ENCODE results near the gene ITGA11. TPM values are rescaled to one million over a fixed set of nuclear protein-coding genes. Genes with fewer than 3 reads are reported as not detected.

The ITGA11 gene
- total RNA-seq, 2 donors from 2014 or later: 246 to 360 TPM

DNA sequence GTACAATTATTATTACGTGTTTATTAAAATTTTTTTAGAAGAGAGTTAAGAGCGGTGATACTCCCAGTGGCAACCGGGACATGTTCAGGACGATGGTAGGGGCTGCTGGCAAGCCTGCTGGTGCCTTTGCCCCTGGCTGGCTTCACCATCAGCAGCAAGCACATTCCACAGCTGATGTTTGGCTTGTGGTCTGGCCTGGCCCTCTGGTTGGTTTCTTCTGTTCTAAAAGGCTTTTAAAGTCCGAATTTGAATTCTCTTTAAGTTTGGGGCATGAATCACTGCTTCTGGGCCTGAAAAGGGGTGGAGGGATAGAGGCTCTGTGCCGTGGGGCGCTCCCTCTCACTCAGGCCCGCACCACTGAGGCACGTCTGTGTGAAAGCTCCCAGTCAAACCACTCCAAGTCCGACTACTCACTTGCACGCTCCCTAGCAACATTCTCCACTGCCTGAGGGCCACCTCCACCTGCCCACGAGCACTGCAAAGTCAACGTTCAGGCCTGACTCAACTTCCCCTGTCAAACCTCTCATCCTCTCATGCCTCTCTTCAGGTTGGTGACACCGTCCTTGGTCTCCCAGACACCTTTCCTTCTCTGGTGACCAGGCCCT is 10.1 kb downstream of the ITGA11 start:
- no peaks in the 10 kb centered on the region for H3K27me3 ChIP-seq (replicated peaks; ENCODE audit: insufficient read depth)
- H3K4me1 ChIP-seq (ENCODE audit: control insufficient read depth in 1 of 2, low read depth in 2 of 2): peaks cover 28 to 89% of the 10 kb centered on the region in 2 donors
- no peaks in the 10 kb centered on the region for H3K9me3 ChIP-seq
- H3K36me3 ChIP-seq: no peaks in the 10 kb centered on the region
- DNase-seq (ENCODE audit: low spot score): no peak
- no peak overlapping the region for H3K4me3 ChIP-seq
- ATAC-seq (ENCODE audit: insufficient number of reproducible peaks, low FRiP score, low read depth): no peak
- H3K27ac ChIP-seq: peak overlapping the region; percentile 50 to 84
- TF ChIP-seq, protein P1, sequence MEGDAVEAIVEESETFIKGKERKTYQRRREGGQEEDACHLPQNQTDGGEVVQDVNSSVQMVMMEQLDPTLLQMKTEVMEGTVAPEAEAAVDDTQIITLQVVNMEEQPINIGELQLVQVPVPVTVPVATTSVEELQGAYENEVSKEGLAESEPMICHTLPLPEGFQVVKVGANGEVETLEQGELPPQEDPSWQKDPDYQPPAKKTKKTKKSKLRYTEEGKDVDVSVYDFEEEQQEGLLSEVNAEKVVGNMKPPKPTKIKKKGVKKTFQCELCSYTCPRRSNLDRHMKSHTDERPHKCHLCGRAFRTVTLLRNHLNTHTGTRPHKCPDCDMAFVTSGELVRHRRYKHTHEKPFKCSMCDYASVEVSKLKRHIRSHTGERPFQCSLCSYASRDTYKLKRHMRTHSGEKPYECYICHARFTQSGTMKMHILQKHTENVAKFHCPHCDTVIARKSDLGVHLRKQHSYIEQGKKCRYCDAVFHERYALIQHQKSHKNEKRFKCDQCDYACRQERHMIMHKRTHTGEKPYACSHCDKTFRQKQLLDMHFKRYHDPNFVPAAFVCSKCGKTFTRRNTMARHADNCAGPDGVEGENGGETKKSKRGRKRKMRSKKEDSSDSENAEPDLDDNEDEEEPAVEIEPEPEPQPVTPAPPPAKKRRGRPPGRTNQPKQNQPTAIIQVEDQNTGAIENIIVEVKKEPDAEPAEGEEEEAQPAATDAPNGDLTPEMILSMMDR (IDR thresholded peaks at IDR 0.05): no peak

DNA sequence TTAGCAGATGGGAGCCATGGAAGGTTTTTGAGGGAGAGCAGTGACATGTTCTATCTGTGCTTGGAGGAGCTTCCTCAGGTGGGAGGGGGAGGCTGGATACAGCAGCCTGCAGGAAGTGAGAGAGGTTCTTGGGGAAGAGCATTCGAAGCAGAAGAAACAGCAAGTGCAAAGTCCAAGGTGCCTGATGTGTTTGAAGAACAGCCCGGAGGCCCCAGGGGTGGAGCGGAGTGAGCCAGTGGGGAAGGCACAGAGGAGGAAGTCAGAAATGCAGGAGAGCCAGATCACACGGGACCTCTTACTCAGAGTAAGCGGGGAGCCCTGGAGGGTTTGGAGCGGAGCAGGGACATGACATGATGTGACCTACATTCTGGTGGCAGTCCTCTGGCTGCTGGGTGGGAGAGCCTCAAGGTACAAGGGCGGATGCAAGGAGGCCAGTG is 10.8 kb downstream of the ITGA11 start:
- Histone ChIP-seq H3K27ac (peak overlapping the region; percentile 50 to 84), H3K36me3 (no peaks in the 10 kb centered on the region), H3K27me3 (replicated peaks; ENCODE audit: insufficient read depth) (no peaks in the 10 kb centered on the region), H3K9me3 (no peaks in the 10 kb centered on the region), H3K4me3 (no peak overlapping the region), H3K4me1 (ENCODE audit: control insufficient read depth in 1 of 2, low read depth in 2 of 2) (peaks cover 28 to 83% of the 10 kb centered on the region in 2 donors)
- TF ChIP-seq, protein P1 (IDR thresholded peaks at IDR 0.05): no peak
- DNase-seq (ENCODE audit: low spot score): no peak
- no peak for ATAC-seq (ENCODE audit: insufficient number of reproducible peaks, low FRiP score, low read depth)

DNA sequence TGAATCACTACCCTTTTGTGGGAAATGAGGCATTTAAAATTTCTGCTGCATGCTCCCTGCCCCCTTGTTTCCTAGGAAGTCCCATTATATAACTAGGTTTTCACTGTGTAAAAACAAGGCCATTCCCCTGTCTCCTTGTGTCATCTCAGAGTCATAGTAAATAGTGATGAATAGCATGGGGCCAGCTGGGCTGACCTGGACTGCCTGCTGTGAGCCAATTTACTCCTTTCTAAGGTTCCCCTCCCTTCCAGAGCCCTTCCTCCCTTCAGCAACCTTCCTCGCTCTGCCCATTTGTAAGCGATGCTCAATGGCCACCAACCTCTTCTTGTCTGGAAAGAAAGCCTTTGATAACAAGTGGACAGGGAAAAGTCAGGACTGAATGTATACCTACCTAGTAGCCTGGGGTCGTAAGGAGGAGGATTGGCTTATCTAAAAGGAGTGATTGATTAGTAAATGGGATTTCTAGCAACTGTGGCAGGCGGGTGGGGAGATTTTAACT is 11.7 kb downstream of the ITGA11 start:
- Histone ChIP-seq H3K9me3 (no peaks in the 10 kb centered on the region), H3K36me3 (no peaks in the 10 kb centered on the region), H3K27me3 (replicated peaks; ENCODE audit: insufficient read depth) (no peaks in the 10 kb centered on the region), H3K4me1 (ENCODE audit: control insufficient read depth in 1 of 2, low read depth in 2 of 2) (peaks cover 25 to 80% of the 10 kb centered on the region in 2 donors), H3K4me3 (no peak overlapping the region), H3K27ac (peak overlapping the region; percentile 45 to 65)
- ATAC-seq (ENCODE audit: insufficient number of reproducible peaks, low FRiP score, low read depth) (no peak), DNase-seq (ENCODE audit: low spot score) (no peak)
- TF ChIP-seq, protein P1 (IDR thresholded peaks at IDR 0.05): no peak

DNA sequence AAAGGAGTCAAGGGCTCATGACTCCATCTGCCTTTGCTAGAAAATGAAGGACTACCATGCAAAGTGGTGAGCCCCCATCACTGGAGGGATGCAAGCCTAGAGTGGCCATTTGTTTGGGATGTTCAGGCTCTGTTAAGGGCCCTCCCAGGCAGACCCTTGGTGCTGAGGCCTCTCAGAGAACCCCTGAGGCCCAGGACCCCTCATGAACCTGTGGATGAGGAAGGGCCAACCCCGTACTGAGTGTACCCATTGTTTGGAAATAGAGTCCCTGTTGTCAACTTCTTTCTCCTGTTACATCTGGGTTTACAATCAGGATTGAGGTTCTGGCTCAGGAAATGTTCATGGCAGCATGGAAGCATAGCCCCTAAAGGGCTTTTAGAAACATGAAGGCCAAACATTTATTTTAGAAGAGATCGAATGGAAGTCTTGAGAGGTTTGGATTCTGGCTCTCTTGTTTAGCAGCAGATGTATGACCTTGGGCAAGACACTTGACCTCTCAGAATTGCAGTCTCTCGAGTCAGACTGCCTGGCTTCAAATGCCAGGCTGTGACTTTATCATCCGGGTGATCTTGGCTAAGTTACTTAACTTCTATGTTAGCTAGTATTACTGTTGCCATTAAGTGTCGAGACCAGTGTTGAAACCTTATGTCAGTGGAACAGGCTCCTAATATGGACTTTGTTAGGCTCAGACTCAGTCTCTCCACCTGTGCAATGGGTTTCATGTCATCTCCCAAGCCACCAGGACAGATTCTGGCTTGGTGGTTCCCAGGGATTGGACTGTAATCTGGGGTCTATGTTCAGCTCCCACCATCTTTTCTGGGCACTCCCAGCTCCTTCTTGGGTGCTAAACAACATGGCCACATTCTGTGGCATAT is 12.4 kb downstream of the ITGA11 start:
- Histone ChIP-seq H3K36me3 (no peaks in the 10 kb centered on the region), H3K27me3 (replicated peaks; ENCODE audit: insufficient read depth) (no peaks in the 10 kb centered on the region), H3K4me1 (ENCODE audit: control insufficient read depth in 1 of 2, low read depth in 2 of 2) (peaks cover 21 to 80% of the 10 kb centered on the region in 2 donors), H3K9me3 (no peaks in the 10 kb centered on the region), H3K4me3 (no peak overlapping the region), H3K27ac (peak overlapping the region; percentile 45 to 65)
- TF ChIP-seq, protein P1 (IDR thresholded peaks at IDR 0.05): no peak
- no peak for DNase-seq (ENCODE audit: low spot score)
- ATAC-seq (ENCODE audit: insufficient number of reproducible peaks, low FRiP score, low read depth): no peak

DNA sequence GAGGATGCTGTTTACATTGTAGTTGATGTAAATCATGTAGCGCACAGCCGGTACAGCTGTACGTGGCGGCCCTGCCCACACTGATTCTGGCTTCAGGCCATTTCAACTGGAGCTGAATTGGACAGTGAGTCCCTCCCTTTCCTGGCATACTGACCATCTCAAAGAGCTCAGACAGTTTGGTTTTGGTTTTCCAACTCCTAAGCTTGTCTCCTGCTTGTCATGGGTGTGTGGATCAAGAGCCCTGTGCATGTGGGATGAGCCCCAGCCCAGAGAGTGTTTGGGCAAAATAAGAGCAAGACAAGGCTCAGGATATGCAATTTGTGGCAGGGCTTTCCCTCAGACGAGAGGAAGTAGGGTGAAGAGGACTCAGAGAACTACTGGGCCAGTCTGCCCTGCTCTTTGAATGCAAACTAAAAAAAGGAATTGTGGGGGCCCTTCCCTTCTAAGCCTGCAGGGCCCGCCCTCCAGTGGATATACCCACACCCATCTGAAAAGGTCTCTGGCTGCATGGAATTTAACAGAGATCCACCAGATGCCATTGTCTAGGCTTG is 13.3 kb downstream of the ITGA11 start:
- ATAC-seq (ENCODE audit: insufficient number of reproducible peaks, low FRiP score, low read depth) (no peak), DNase-seq (ENCODE audit: low spot score) (no peak)
- no peaks in the 10 kb centered on the region for H3K9me3 ChIP-seq
- peaks cover 23 to 83% of the 10 kb centered on the region in 2 donors for H3K4me1 ChIP-seq (ENCODE audit: control insufficient read depth in 1 of 2, low read depth in 2 of 2)
- no peaks in the 10 kb centered on the region for H3K27me3 ChIP-seq (replicated peaks; ENCODE audit: insufficient read depth)
- no peak overlapping the region for H3K4me3 ChIP-seq
- TF ChIP-seq, protein P1 (IDR thresholded peaks at IDR 0.05): no peak
- no peaks in the 10 kb centered on the region for H3K36me3 ChIP-seq
- peak overlapping the region; percentile 45 to 65 for H3K27ac ChIP-seq
